ENCODE measurements around the gene VWC2L.

GRCh38 chr2:214575030-214575429 lies 164.2 kb downstream of the VWC2L start:
- TF ChIP-seq CTCF (conservative IDR thresholded peaks at IDR 0.05; ENCODE audit: low read depth, low read length), result no peak
- TF ChIP-seq POLR2A (IDR thresholded peaks at IDR 0.05; ENCODE audit: low read depth, low read length), result no peak
- no peak for TF ChIP-seq RCOR1 (IDR thresholded peaks at IDR 0.05; ENCODE audit: insufficient replicate concordance, low read length)
- no peak for TF ChIP-seq RAD21 (IDR thresholded peaks at IDR 0.05; ENCODE audit: low read length)
- no peak for TF ChIP-seq SMC3 (IDR thresholded peaks at IDR 0.05; ENCODE audit: low read depth, low read length)
- TF ChIP-seq CHD1 (IDR thresholded peaks at IDR 0.05; ENCODE audit: low read depth, low read length), result no peak
- no peak for TF ChIP-seq MAFK (IDR thresholded peaks at IDR 0.05; ENCODE audit: low read depth, low read length)
- no peak for TF ChIP-seq MXI1 (IDR thresholded peaks at IDR 0.05; ENCODE audit: borderline replicate concordance, low read depth, low read length)
- no peak for TF ChIP-seq USF2 (IDR thresholded peaks at IDR 0.05; ENCODE audit: low read depth, low read length)
- no peak for TF ChIP-seq CEBPB (IDR thresholded peaks at IDR 0.05; ENCODE audit: low read depth, low read length)
- no peak for TF ChIP-seq NFE2L2 (IDR thresholded peaks at IDR 0.05; ENCODE audit: low read depth, low read length)
- TF ChIP-seq RFX5 (IDR thresholded peaks at IDR 0.05; ENCODE audit: low read depth, low read length), result no peak

All from IMR-90 (cell line).